Suprapubic skin (tissue), 4 donors: ENCODE results near the gene NIPBL. TPM values are rescaled to one million over a fixed set of nuclear protein-coding genes. Genes with fewer than 3 reads are reported as not detected.

ENCODE experiments used
- DNase-seq, 2 donors: peaks; one replicate each; pipeline ENCODE4 v3.0.0-alpha.2; 2019; ENCODE audit warnings: low spot score in 2 of 2
- H3K27ac ChIP-seq: fragments of 200-600 bp; sonication (generic); one replicate; pipeline ENCODE4 v1.5.1; 2019
- H3K27me3 ChIP-seq: fragments of 200-600 bp; sonication (generic); one replicate; pipeline ENCODE4 v1.5.1; 2019
- H3K36me3 ChIP-seq: fragments of 200-600 bp; sonication (generic); one replicate; pipeline ENCODE4 v1.5.1; 2019
- H3K4me1 ChIP-seq: fragments of 200-600 bp; sonication (generic); one replicate; pipeline ENCODE4 v1.5.1; 2019
- H3K4me3 ChIP-seq: fragments of 200-600 bp; sonication (generic); one replicate; pipeline ENCODE4 v1.5.1; 2019; ENCODE audit warnings: mild to moderate bottlenecking
- H3K9me3 ChIP-seq: fragments of 200-600 bp; sonication (generic); one replicate; pipeline ENCODE4 v1.5.1; 2019
- EP300 ChIP-seq: sonication (generic); formaldehyde crosslinking; IDR thresholded peaks from one replicate; pipeline ENCODE4 v1.6.1; 2017; ENCODE audit warnings: antibody characterized with exemption
- POLR2A ChIP-seq, 2 donors: fragments of 450-650 bp; IDR thresholded peaks; one replicate each; pipeline ENCODE4 v1.6.1; 2017; ENCODE audit warnings: antibody characterized with exemption in 2 of 2, mild to moderate bottlenecking in 2 of 2, moderate library complexity in 2 of 2
- POLR2AphosphoS5 ChIP-seq, 3 donors: sonication (generic); formaldehyde crosslinking; IDR thresholded peaks; one replicate each; pipeline ENCODE4 v1.6.1; 2017; ENCODE audit warnings: antibody characterized with exemption in 3 of 3
- WGBS: methylation state at CpG from one replicate; pipeline ENCODE4 v1.1.5; 2018; 5-methylcytosine and 5-hydroxymethylcytosine counted together
- total RNA-seq, 4 donors: library from RNA; depleted of rRNA; stranded (reverse); fragments of >200 nt; gene quantifications; one replicate each; pipeline ENCODE4 v1.1.0, GENCODE V29; 2016
- TF ChIP-seq, protein P1 (sequence below), 2 donors: fragments of 200-600 bp in 1 of 2; fragments of 450-650 bp in 1 of 2; sonication (generic) in 1 of 2; IDR thresholded peaks; one replicate each; pipeline ENCODE4 v1.5.1; 2016 to 2019; ENCODE audit warnings: antibody characterized with exemption in 2 of 2, mild to moderate bottlenecking in 1 of 2, moderate library complexity in 1 of 2

NIPBL gene, protein sequence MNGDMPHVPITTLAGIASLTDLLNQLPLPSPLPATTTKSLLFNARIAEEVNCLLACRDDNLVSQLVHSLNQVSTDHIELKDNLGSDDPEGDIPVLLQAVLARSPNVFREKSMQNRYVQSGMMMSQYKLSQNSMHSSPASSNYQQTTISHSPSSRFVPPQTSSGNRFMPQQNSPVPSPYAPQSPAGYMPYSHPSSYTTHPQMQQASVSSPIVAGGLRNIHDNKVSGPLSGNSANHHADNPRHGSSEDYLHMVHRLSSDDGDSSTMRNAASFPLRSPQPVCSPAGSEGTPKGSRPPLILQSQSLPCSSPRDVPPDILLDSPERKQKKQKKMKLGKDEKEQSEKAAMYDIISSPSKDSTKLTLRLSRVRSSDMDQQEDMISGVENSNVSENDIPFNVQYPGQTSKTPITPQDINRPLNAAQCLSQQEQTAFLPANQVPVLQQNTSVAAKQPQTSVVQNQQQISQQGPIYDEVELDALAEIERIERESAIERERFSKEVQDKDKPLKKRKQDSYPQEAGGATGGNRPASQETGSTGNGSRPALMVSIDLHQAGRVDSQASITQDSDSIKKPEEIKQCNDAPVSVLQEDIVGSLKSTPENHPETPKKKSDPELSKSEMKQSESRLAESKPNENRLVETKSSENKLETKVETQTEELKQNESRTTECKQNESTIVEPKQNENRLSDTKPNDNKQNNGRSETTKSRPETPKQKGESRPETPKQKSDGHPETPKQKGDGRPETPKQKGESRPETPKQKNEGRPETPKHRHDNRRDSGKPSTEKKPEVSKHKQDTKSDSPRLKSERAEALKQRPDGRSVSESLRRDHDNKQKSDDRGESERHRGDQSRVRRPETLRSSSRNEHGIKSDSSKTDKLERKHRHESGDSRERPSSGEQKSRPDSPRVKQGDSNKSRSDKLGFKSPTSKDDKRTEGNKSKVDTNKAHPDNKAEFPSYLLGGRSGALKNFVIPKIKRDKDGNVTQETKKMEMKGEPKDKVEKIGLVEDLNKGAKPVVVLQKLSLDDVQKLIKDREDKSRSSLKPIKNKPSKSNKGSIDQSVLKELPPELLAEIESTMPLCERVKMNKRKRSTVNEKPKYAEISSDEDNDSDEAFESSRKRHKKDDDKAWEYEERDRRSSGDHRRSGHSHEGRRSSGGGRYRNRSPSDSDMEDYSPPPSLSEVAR (N-terminal part only)
- 100 to 1,000 TPM in 1 of 4 donors, 10 to 100 TPM in 3; 40.3 to 123 (median 60.4) TPM for total RNA-seq

DNA sequence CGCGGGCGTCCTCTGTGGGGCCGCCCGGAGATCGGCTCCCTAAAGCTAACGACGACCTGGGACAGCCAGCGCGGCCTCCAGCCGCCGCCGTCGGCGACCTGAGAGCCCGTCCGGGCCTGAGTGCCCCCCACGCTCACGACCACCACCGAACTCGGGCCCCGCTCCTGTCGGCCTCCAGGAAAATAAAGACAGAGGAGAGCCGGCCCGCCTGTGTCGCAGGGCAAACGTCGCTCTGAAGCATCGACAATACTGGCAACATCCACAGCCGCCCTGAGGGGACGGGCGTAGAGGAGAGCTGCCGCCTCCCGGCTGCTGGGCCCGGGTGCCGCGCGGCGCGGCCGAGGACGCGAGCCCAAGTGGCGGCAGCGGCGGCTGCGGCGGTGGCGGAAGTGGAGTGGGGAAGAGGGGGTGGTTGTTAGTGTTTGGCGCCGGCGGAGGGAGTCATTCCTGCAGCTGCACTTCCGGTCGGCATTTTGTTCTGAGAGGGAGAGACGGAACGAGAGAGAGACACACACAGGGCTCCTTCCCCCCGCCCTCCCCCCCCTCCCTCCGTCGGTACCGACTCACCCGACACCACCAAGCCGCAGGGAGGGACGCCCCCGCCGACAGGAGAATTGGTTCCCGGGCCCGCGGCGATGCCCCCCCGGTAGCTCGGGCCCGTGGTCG lies at the start of gene NIPBL:
Gene NIPBL, plus strand, starts transcription at position 471 of the 666 bp plus-strand sequence. CDS start 76,928 bp downstream, outside the sequence.
- Histone ChIP-seq H3K36me3 (no peaks in the 10 kb centered on the region), H3K4me1 (peaks cover 58% of the 10 kb centered on the region), H3K4me3 (peak within 1 kb of the TSS; percentile 75), H3K27me3 (no peaks in the 10 kb centered on the region), H3K27ac (peak within 1 kb of the TSS; percentile 98), H3K9me3 (no peaks in the 10 kb centered on the region)
- peak; percentile 95 for DNase-seq
- 2% methylated on average over 11 of the region's 73 CpGs for WGBS
- no peak for TF ChIP-seq EP300
- TF ChIP-seq, protein P1, sequence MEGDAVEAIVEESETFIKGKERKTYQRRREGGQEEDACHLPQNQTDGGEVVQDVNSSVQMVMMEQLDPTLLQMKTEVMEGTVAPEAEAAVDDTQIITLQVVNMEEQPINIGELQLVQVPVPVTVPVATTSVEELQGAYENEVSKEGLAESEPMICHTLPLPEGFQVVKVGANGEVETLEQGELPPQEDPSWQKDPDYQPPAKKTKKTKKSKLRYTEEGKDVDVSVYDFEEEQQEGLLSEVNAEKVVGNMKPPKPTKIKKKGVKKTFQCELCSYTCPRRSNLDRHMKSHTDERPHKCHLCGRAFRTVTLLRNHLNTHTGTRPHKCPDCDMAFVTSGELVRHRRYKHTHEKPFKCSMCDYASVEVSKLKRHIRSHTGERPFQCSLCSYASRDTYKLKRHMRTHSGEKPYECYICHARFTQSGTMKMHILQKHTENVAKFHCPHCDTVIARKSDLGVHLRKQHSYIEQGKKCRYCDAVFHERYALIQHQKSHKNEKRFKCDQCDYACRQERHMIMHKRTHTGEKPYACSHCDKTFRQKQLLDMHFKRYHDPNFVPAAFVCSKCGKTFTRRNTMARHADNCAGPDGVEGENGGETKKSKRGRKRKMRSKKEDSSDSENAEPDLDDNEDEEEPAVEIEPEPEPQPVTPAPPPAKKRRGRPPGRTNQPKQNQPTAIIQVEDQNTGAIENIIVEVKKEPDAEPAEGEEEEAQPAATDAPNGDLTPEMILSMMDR (IDR thresholded peaks at IDR 0.05): no peak
- peak; percentile 83 to 88 for TF ChIP-seq POLR2A (IDR thresholded peaks at IDR 0.05)
- TF ChIP-seq POLR2AphosphoS5 (IDR thresholded peaks at IDR 0.05): peak in 2 of 3 donors; percentile 13 to 50

DNA sequence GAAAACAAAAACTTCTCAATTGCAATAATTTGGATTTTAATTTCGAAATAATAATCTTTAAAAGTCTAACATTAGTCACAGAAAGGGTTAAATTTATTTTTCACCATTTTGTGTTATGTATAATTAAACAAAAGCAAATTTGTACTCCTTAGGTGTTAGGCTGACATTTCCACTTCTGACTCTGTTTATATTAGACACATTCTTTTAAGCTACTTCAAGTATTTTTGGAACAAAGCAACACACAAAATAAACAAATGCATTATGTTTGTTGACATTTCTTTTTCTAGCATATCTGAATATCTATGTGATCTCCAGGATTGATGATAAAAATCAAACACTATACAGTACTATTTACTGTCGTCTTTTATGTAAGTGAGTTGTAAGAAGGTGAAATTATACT lies 44.3 kb upstream of the NIPBL start:
- WGBS: 83% methylated on average over 2 of the region's 2 CpGs
- no peak for TF ChIP-seq EP300
- no peak overlapping the region for H3K27ac ChIP-seq

GRCh38 chr5:36836831-36837230 lies 39.7 kb upstream of the NIPBL start:
- DNase-seq: no peak
- TF ChIP-seq POLR2A (IDR thresholded peaks at IDR 0.05) (no peak), POLR2AphosphoS5 (IDR thresholded peaks at IDR 0.05) (no peak), EP300 (no peak)
- TF ChIP-seq, protein P1 (IDR thresholded peaks at IDR 0.05): no peak
- Histone ChIP-seq H3K27me3 (no peaks in the 10 kb centered on the region), H3K36me3 (no peaks in the 10 kb centered on the region), H3K27ac (no peak overlapping the region), H3K4me3 (no peak overlapping the region), H3K9me3 (no peaks in the 10 kb centered on the region), H3K4me1 (no peaks in the 10 kb centered on the region)
- WGBS: 26% methylated on average over 1 of the region's 1 CpG

More for the DNA sequence above, 44.3 kb upstream of the NIPBL start:
- H3K4me1 ChIP-seq: no peaks in the 10 kb centered on the region
- H3K4me3 ChIP-seq: no peak overlapping the region
- no peaks in the 10 kb centered on the region for H3K27me3 ChIP-seq
- no peaks in the 10 kb centered on the region for H3K9me3 ChIP-seq
- no peak for DNase-seq
- no peaks in the 10 kb centered on the region for H3K36me3 ChIP-seq

DNA sequence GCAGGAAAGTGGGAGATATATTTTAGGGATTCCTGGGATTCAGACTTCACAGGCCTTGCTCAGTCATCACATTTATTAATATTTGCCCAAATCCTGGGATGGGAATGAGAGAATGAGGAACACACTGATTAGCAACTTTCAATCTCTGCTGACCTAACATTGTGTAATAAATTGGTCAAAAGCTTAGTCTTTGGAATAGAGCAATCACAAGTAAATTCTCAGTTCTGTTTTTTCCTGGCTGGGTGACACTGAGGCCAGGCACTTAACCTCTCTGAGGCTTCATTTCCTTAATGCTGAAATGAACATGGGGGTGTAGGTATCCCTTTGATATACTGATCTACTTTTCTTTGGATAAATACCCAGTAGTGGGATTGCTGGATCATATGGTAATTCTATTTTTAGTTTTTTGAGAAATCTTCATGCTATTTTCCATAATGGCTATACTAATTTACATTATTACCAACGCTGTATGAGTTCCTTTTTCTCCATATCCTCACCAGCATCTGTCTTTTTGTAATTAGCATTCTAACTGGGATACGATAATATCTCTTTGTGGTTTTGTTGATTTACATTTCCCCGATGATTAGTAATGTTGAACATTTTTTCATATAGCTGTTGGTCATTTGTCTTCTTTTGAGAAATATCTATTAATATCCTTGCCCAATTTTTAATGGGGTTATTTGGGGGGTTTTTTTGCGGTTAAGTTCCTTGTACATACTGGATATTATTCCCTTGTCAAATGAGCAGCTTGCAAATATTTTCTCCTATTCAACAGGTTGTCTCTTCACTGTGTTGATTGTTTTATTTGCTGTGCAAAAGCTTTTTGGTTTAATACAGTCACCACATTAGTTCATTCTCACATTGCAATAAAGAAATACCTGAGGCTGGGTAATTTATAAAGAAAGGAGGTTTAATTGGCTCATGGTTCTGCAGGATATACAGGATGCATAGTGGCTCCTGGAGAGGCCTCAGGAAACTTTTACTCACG lies 36.8 kb upstream of the NIPBL start:
- TF ChIP-seq POLR2AphosphoS5 (IDR thresholded peaks at IDR 0.05) (no peak), POLR2A (IDR thresholded peaks at IDR 0.05) (no peak), EP300 (no peak)
- TF ChIP-seq, protein P1 (IDR thresholded peaks at IDR 0.05): no peak
- Histone ChIP-seq H3K27ac (no peak overlapping the region), H3K36me3 (no peaks in the 10 kb centered on the region), H3K4me1 (no peaks in the 10 kb centered on the region), H3K27me3 (no peaks in the 10 kb centered on the region), H3K9me3 (no peaks in the 10 kb centered on the region), H3K4me3 (no peak overlapping the region)
- no peak for DNase-seq
- 75% methylated on average over 5 of the region's 5 CpGs for WGBS
